Measurements from ENCODE around the gene ZFYVE9.
A peak's percentile ranks its signal among the peaks of the same experiment; 100 is the strongest.
"Not testable (repeated sequence)": the region's sequence is repeated elsewhere in the genome, so short reads cannot be mapped to it uniquely, and the experiment has no call there.

ZFYVE9 gene

GRCh38 chr1:52364235-52364839, 222.4 kb downstream of the ZFYVE9 start:
- peak overlapping the region; percentile 88 for H3K4me3 ChIP-seq (ENCODE audit: low read length)
- TF ChIP-seq, protein P1, sequence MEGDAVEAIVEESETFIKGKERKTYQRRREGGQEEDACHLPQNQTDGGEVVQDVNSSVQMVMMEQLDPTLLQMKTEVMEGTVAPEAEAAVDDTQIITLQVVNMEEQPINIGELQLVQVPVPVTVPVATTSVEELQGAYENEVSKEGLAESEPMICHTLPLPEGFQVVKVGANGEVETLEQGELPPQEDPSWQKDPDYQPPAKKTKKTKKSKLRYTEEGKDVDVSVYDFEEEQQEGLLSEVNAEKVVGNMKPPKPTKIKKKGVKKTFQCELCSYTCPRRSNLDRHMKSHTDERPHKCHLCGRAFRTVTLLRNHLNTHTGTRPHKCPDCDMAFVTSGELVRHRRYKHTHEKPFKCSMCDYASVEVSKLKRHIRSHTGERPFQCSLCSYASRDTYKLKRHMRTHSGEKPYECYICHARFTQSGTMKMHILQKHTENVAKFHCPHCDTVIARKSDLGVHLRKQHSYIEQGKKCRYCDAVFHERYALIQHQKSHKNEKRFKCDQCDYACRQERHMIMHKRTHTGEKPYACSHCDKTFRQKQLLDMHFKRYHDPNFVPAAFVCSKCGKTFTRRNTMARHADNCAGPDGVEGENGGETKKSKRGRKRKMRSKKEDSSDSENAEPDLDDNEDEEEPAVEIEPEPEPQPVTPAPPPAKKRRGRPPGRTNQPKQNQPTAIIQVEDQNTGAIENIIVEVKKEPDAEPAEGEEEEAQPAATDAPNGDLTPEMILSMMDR (conservative IDR thresholded peaks at IDR 0.05; ENCODE audit: low read length), result no peak
- DNase-seq (ENCODE audit: low read depth), result no peak

DNA sequence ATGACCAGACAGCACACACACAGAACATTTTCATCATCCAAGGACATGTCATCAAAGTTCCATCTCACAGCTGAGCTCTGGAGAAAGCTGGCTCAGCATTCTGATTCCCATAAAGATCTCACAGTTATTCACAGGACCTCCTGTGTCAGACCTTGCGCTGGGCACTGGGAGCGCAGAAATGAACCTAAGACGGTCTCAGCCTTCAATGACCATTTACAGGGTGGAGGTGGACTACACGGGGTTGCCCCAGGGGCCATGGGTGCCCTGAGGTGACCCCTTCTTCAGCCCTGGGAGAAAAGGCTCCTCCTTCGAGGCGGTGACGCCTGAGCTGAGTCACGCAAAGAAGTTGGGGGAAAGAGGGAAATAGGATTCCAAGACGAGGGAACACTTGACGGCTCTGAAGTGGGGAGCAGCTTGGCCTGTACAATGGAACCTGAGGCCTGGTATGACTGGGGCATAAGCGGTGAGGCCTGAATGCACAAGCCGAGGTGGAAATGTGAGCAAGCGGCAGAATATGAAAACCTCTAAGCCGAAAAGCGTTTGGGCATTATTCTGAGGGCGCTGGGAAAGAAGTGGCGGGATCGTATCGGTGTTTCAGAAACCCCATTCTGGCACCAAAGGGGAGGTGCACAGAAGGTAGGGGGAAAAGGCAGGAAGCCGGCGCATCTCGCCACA, 223.3 kb downstream of the ZFYVE9 start:
- peak overlapping the region; percentile 88 for H3K4me3 ChIP-seq (ENCODE audit: low read length)
- DNase-seq (ENCODE audit: low read depth), result peak; percentile 69
- TF ChIP-seq, protein P1 (conservative IDR thresholded peaks at IDR 0.05; ENCODE audit: low read length), result no peak

DNA sequence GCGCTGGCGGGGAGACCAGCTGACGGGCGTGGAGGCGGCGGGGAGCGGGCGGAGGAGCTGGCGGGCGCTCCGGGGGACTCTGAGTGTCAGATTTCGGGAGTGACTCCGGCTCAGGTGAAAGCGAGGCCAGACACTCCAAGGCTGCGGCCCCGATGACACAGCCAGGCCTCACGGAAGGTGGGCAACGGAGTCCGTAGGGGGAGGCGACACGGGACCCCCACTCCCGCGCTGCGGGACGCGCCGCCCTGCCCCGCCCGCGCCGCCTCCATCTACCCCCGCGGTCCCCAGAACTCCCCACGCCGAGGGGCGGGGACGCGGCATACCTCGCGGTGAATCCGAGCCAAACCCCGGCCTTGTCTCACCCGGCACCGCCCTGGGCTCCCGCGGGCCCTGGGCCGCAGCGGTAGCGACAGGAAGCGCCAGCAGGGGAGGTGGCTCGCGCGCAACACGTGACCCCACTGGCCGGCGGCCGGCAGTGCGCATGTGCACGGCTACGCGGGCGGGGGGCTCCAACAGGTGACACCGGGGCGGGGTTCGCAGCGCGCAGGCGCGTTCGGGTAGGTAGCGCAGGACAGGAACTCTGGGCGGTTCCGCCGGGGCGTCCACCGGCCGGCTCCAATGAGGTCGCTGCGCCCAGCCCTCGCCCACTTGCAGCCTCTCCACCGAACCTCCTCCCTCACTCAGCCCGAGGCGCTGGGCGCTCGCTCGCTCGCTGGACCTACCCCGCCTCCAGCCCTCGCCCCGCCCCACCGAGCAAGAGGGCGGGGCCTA, 224.0 kb downstream of the ZFYVE9 start, which contains the start of gene CC2D1B:
Gene CC2D1B (minus strand): TSS at position 460 of the 771 bp plus-strand sequence. CDS start 1,585 bp downstream, outside the sequence.
- DNase-seq (ENCODE audit: low read depth), result peak; percentile 94
- TF ChIP-seq, protein P1 (conservative IDR thresholded peaks at IDR 0.05; ENCODE audit: low read length), result no peak
- H3K4me3 ChIP-seq (ENCODE audit: low read length), result peak within 1 kb of the TSS; percentile 88

DNA sequence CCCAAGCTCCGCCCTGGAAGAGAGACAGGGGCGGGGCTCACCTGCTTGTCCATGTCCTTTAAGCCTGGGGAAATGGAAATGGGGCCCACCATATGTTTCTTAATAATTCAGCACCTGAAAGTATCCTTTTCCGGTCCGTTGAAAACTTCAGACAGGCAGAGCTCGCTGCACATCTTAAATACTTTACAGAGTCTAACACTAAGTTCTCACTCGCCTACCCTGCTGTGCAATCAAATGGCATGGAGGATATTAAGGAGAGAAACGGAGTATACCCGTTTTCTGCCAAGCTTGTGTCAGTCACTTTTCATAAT, 224.6 kb downstream of the ZFYVE9 start:
- DNase-seq (ENCODE audit: low read depth), result no peak
- TF ChIP-seq, protein P1 (conservative IDR thresholded peaks at IDR 0.05; ENCODE audit: low read length), result no peak
- peak overlapping the region; percentile 88 for H3K4me3 ChIP-seq (ENCODE audit: low read length)

DNA sequence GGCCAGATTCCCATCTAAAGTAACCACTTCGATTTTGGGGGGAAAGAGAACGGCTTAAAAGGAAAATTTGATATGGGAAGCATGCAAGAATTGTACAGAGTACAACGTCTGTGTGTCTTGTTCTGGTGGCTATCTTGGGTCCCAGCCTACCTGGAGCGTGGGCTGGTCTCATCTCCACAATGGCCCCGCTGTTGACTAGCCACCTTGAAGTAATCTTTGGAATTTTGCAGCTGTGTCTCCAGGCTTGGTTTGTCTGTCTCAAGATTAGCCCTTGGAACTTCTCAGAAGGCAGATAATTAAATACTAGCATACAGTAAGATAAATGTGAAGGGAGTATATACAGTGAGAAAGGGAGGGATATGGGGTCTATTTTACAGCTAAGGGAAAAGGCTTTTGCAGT, 225.4 kb downstream of the ZFYVE9 start:
- TF ChIP-seq, protein P1 (conservative IDR thresholded peaks at IDR 0.05; ENCODE audit: low read length), result no peak
- DNase-seq (ENCODE audit: low read depth), result no peak
- no peak overlapping the region for H3K4me3 ChIP-seq (ENCODE audit: low read length)

DNA sequence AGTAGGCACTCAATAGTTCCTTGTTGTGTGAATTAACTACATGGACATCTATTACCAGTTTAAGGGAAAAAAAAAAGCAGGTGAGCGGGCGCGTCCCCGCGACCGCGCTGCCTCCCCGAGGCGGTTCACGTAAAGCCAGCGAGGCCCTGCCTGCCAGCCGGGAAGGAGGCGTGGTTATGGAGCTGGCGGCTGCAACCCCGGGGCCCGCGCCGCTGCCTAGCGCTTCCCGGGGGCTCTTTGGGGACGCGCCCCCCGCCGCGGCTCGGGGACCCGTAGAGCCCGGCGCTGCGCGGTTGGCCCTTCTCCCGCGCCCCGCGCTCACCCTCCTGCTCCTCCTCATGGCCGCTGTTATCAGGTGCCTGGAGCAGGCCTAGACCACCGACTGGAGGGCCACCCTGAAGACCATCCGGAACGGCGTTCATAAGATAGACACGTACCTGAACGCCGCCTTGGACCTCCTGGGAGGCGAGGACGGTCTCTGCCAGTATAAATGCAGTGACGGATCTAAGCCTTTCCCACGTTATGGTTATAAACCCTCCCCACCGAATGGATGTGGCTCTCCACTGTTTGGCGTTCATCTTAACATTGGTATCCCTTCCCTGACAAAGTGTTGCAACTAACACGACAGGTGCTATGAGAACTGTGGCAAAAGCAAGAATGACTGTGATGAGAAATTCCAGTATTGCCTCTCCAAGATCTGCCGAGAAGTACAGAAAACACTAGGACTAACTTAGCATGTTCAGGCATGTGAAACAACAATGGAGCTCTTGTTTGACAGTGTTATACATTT, 226.7 kb downstream of the ZFYVE9 start:
- TF ChIP-seq, protein P1 (conservative IDR thresholded peaks at IDR 0.05; ENCODE audit: low read length), result peak; percentile 25
- H3K4me3 ChIP-seq (ENCODE audit: low read length), result peak overlapping the region; percentile 44
- peak; percentile 25 for DNase-seq (ENCODE audit: low read depth)

DNA sequence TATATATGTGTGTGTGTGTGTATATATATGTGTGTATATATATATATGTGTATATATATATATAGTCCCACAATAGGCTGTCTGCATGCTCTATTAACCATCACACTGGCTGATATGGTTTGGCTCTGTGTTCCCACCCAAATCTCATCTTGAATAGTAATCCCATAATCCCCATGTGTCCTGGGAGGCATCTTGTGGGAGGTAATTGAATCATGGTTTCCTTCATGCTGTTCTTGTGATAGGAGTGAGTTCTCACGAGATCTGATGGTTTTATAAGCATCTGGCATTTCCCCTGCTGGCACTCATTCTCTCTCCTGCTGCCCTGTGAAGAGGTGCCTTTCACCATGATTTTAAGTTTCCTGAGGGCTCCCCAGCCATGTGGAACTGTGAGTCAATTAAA, 228.0 kb downstream of the ZFYVE9 start:
- H3K4me3 ChIP-seq (ENCODE audit: low read length); DNase-seq (ENCODE audit: low read depth): not testable (repeated sequence)

All from AG10803 (cell line).